Vein endothelial cell (primary cell): ENCODE measurements around the gene MACROH2A1. TPM values are rescaled to one million over a fixed set of nuclear protein-coding genes. Genes with fewer than 3 reads are reported as not detected.

Source experiments
- small RNA-seq: library from RNA; depleted of rRNA; stranded (forward); fragments of <200 nt; gene quantifications from one replicate; pipeline ENCODE3, GENCODE V24; 2012
- total RNA-seq: library from RNA; depleted of rRNA; stranded (reverse); fragments of >200 nt; gene quantifications from 2 replicates; pipeline ENCODE4 v1.2.3, GENCODE V29; 2012

Gene MACROH2A1
- total RNA-seq, result 169 and 184 TPM in 2 replicates

GRCh38 chr5:135398855-135399793, at the start of gene MACROH2A1:
TSS of gene MACROH2A1 (minus strand) at chr5:135399231. CDS start at chr5:135389093, 10,138 bp downstream.

GRCh38 chr5:135447298-135447929, 48.4 kb upstream of the MACROH2A1 start, which contains the start of gene DCANP1:
TSS of gene DCANP1 (minus strand) at chr5:135447348. CDS start at chr5:135447108, 240 bp downstream.

Small RNA genes within 50 kb of the gene (small RNA-seq; reads per million reads assigned to genes)
- not detected for gene DCANP1

Other genes starting within 250 kb of the MACROH2A1 start
- gene DCANP1, start 48.1 kb upstream of the MACROH2A1 start, total RNA-seq, result not detected in 2 replicates
- not detected in 2 replicates for gene TIFAB, start 53.1 kb upstream of the MACROH2A1 start, total RNA-seq
- gene NEUROG1, start 136.7 kb upstream of the MACROH2A1 start, total RNA-seq, result not detected in 2 replicates
- not detected in 2 replicates for gene CXCL14, start 179.8 kb upstream of the MACROH2A1 start, total RNA-seq